ENCODE results near the gene PHACTR1. TPM values are rescaled to one million over a fixed set of nuclear protein-coding genes. Genes with fewer than 3 reads are reported as not detected.

PHACTR1 gene
- polyA plus RNA-seq, 3 donors: 9.9 to 14.8 (median 12.4) TPM

DNA sequence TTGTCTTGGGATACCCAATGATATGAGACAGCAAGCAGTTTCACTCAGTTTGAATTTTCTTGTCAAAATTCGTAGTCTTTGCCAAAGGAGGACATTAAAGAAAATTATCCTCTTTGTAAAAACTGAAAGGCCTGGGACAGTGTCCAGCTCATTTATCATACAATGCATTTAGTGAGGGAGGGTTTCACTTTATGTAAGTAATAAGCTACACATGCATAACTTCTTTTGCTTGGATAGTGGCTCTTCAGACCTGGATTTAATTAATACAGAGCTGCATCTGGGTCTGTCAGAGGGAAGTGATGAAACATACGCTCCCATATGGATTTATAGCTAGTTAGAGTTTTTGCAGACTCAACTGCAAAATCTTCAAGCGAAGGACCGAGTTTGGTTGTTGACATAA, 175.6 kb downstream of the PHACTR1 start:
- no peak for DNase-seq (ENCODE audit: low read depth in 3 of 3, low spot score in 2 of 3)

GRCh38 chr6:12893036-12893435, 176.5 kb downstream of the PHACTR1 start:
- DNase-seq (ENCODE audit: low read depth in 3 of 3, low spot score in 2 of 3): no peak

- DNase-seq (ENCODE audit: low read depth in 3 of 3, low spot score in 2 of 3): no peak
These were observed 179.2 kb downstream of the PHACTR1 start for GRCh38 chr6:12895721-12896120.

DNA sequence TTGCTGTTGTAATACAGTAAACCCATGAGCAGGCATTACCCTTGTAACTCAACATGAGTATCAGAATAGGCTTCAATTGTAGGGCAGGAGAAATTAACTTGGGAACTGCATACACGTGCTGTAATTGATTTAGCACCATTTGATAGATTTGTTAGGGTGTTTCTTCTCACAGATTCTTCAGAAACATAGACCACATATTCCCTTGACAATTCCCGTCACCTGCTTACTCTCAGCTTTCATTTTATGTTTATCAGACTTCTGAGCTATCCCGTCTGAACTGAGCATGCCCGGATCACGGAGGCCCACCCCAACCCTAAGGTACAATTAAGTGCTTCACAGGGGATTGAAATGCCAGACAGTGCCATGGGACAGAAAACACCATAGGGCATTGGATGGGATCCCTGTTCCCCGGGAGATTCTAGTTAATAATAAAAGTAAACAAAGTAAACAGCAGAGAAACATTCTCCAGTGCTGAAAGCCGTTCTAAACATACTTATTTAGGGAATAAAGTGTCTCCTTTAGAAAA, 179.7 kb downstream of the PHACTR1 start:
- DNase-seq (ENCODE audit: low read depth in 3 of 3, low spot score in 2 of 3): no peak

DNA sequence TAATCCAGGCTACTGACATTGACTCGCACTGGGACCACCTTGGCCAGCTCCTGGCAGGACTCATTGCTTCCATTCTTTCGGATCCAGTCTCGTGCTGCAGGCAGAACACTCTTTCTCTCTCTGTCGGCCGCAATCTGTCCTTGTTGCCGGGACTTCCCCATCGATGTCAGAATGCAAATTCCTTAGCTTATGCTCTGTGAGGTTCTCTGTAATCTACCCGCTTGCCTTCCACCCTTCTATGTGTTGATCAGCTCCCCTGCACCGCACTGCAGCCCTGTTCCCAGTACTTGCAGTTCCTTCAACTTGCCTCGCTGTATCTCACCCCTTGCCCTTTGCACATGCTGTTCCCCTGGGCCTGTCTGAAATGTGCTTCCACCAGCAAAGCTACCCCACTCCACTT, 182.0 kb downstream of the PHACTR1 start:
- DNase-seq (ENCODE audit: low read depth in 3 of 3, low spot score in 2 of 3): no peak

DNA sequence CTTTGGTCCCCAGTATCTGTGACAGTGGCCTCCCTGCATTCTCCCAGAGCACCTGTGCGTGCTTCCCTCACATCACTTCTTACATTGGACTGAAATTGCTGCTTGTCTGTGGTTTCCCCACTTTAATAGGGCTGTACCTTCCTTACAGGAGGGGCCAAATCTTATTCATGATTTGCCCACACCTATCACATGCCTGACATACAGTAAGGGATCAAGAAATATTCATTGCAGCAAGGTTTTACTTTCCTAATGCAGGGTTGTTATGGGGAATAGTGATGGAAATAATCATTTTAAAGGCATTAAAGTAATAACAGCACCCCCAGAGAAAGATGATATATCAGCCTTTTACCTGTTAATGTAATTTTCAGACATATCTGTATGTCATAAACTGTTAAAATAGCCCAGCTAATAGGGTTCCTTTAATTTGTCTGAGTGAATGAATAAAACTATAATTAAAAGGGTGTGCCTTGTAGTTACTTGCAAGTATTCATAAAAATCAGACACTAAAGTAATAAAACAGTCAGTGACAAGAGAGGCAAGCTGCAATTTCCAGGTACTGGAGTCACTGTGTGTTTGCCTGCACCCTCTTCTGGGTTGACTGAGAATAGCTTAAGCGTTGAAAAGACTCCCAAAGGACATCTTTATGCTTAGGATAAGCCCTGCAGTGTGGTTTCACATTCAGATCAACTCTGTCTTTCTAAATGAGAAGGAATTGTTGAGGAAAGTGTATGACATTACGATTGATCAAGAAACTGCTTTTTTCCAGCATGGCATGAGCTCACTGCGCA, 182.7 kb downstream of the PHACTR1 start:
- no peak for DNase-seq (ENCODE audit: low read depth in 3 of 3, low spot score in 2 of 3)

DNA sequence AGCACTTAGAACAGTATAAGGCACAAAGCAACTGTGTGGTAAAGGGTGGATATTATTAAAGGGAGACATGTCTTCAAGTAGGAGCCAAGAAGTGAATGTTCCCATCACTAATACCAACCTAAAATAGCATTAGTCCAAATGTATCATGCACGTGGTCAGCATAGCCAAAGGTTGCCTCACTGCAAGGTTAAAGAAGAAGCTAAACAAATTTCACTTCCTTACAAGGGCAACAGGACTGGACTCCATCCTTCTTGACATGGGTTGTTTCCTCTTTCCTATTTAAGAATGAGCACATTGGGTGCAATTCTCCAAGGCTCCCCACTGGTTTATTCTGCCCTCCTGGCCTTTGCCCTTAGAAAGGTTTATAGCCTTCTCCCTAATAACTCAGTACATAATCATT, 186.7 kb downstream of the PHACTR1 start:
- DNase-seq (ENCODE audit: low read depth in 3 of 3, low spot score in 2 of 3): no peak

- no peak for DNase-seq (ENCODE audit: low read depth in 3 of 3, low spot score in 2 of 3)
These were observed 193.3 kb downstream of the PHACTR1 start for GRCh38 chr6:12909833-12910232.

DNA sequence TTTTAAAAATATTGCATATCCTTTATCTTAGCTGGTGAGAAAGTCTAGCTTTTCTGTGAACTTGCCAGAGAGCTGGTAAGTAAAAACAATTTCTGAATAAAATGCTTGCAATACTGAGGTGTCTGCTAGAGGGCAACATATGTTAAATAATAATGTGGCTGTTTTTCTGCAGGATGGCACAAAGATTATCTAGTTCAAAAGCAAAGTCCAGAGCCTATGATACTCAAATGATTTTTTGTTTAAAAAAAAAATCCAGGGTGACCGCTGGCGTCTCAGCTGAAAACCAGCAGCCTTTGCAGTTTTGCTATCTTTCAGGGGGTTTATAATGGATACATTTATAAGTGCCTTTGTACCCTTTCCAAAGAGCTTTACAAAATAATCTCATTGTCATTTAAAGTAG, 194.9 kb downstream of the PHACTR1 start:
- DNase-seq (ENCODE audit: low read depth in 3 of 3, low spot score in 2 of 3): no peak

GRCh38 chr6:12913201-12913600, 196.6 kb downstream of the PHACTR1 start:
- no peak for DNase-seq (ENCODE audit: low read depth in 3 of 3, low spot score in 2 of 3)

DNA sequence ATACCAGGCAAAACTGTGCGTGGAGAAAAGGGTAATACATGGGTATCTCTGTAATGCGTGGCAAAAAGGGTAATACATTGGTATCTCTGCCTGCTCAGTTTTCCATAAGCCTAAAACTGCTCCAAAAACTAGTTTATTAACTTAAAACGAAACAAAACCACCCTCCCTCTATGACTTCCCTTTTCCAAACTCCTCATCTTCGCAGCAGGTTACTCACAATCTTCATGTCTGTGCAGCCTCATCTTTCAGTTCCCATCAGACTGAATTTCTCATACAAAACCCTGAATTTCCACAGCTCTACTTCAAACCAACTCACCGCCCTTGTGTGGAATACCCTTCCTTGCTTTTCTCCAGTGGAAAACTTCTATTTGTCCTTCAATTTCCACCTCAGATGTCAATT, 199.4 kb downstream of the PHACTR1 start:
- DNase-seq (ENCODE audit: low read depth in 3 of 3, low spot score in 2 of 3): no peak

GRCh38 chr6:12916420-12917136, 200.0 kb downstream of the PHACTR1 start:
- no peak for DNase-seq (ENCODE audit: low read depth in 3 of 3, low spot score in 2 of 3)

DNA sequence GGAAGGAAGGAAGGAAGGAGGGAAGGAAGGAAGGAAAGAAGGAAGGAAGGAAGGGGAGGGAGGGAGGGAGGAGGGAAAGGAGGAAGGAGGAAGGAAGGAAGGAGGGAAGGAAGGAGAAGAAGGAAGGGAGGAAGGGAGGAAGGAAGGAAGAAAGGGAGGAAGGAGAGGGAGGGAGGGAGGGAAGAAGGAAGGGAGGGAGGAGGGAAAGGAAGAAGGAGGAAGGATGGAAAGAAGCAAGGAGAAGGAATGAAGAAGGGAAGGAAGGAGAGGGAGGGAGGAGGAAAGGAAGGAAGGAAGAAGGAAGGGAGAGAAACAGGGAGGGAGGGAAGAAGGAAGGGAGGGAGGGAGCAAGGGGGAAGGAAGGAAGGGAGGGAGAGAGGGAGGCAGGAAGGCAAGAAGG, 204.9 kb downstream of the PHACTR1 start:
- no peak for DNase-seq (ENCODE audit: low read depth in 3 of 3, low spot score in 2 of 3)

- DNase-seq (ENCODE audit: low read depth in 3 of 3, low spot score in 2 of 3): no peak
These were observed 207.2 kb downstream of the PHACTR1 start for GRCh38 chr6:12923644-12924235.

GRCh38 chr6:12924911-12925310, 208.3 kb downstream of the PHACTR1 start:
- DNase-seq (ENCODE audit: low read depth in 3 of 3, low spot score in 2 of 3): no peak

- no peak for DNase-seq (ENCODE audit: low read depth in 3 of 3, low spot score in 2 of 3)
These were observed 211.2 kb downstream of the PHACTR1 start for GRCh38 chr6:12927746-12928145.

DNA sequence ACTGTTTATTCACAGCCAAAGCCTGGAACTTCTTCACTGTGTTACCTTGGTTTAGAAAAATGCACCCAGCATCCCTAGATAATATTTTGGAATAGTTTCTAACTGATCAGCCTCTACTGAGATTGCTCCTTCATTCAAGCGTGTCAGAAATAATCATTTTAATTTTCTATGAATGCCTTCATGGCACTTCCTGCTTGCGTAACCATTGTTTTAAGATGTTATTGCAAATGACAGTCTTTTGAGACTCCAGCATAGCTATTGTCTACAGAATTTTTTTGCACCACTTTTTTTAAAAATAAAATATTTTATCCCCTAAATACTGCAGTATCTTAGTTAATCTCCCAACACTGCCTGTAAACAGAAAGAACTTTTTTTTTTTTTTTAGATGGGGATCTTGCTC, 213.1 kb downstream of the PHACTR1 start:
- DNase-seq (ENCODE audit: low read depth in 3 of 3, low spot score in 2 of 3): no peak

- DNase-seq (ENCODE audit: low read depth in 3 of 3, low spot score in 2 of 3): no peak
These were observed 215.1 kb downstream of the PHACTR1 start for GRCh38 chr6:12931639-12932038.

GRCh38 chr6:12935637-12936036, 219.1 kb downstream of the PHACTR1 start:
- no peak for DNase-seq (ENCODE audit: low read depth in 3 of 3, low spot score in 2 of 3)

DNA sequence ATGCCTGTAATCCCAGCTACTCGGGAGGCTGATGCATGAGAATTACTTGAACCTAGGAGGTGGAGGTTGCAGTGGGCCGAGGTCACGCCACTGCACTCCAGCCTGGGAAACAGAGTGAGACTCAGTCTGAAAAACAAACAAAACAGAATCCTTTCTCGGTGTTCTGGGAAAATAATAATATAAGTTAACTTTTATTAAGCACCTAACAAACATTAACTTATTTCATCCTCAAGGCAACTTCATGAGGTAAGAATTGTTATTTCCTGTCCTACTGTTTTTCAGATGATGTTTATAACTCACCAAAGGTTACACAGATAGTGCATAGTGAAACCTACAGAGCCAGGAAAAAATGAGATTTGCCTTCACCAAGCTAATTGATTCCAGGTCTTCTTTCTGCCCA, 221.4 kb downstream of the PHACTR1 start:
- DNase-seq (ENCODE audit: low read depth in 3 of 3, low spot score in 2 of 3): no peak

DNA sequence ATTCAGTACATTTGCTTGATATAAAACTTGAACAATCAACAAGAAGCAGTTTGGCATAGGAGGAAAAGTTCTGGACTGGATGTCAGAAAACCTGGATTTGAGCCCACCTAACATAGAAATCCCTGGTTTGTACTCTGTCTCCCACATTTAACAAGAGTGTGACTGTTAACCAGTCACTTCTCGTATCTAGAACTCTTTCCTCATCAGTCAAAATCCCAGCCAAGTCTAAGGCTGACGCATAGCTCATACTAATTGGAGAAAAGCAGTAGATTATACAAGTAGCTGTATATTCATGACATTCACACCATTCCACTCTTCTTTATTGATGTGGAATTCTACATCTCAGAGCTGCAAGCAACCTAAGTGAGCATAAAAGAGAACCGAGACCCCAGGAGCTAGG, 222.7 kb downstream of the PHACTR1 start:
- no peak for DNase-seq (ENCODE audit: low read depth in 3 of 3, low spot score in 2 of 3)

DNA sequence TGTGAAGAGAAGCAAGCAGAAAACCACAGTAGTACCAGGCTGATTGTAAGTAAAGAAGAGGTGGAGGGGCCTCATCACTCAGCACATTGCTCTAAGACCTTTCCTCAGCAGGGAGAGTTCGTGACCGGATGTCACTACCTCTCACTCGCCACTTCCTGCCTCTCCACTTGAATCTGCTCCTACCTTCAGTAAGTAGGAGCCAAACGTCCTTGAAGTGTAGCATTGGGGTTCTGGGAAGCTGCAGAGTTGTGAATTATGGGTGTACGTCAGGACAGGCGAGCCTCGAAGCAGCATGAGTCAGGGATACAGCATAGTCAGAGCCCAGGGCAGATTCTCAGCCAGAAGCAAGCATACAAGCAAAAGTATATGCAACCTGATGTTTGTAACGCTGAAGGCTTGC, 224.9 kb downstream of the PHACTR1 start:
- no peak for DNase-seq (ENCODE audit: low read depth in 3 of 3, low spot score in 2 of 3)

All from right renal cortex interstitium (tissue), 3 donors.